Spleen (tissue), 7 donors: Measurements from ENCODE around the gene NR3C2.
"Not testable (repeated sequence)": the region's sequence is repeated elsewhere in the genome, so short reads cannot be mapped to it uniquely, and the experiment has no call there.

ENCODE experiments used
- CTCF ChIP-seq, 11 experiments: fragments of 200-600 bp in 7 of 11; fragments of 450-650 bp in 4 of 11; sonication (generic) in 4 of 11; IDR thresholded peaks in 8 of 11; conservative IDR thresholded peaks in 3 of 11; 1 replicate in 7 of 11; 2 replicates in 4 of 11; pipeline versions ENCODE4 v1.4.0 to v1.8.0; 2016 to 2021; ENCODE audit warnings: antibody characterized with exemption in 11 of 11, inconsistent platforms in 4 of 11, mild to moderate bottlenecking in 1 of 11
- POLR2AphosphoS5 ChIP-seq, 3 donors: sonication (generic); formaldehyde crosslinking; IDR thresholded peaks; one replicate each; pipeline ENCODE4 v1.5.1; 2017; ENCODE audit warnings: antibody characterized with exemption in 3 of 3
- donor health status: DM: no; HTN: no; CAD: no; lungs with moderate emphysema.
- donor health status: DM: no; HTN: no; CAD: no.
- donor health status: DM: no; HTN: no; CAD: no.

- not testable (repeated sequence) for TF ChIP-seq CTCF (IDR thresholded peaks at IDR 0.05 in 8 of 11, conservative IDR thresholded peaks at IDR 0.05 in 3 of 11); POLR2AphosphoS5 (IDR thresholded peaks at IDR 0.05)
Observed at GRCh38 chr4:148187454-148188222, 254.6 kb downstream of the NR3C2 start.
